Endothelial cell of umbilical vein (primary cell): ENCODE results near the gene SLC4A5. TPM values are rescaled to one million over a fixed set of nuclear protein-coding genes. Genes with fewer than 3 reads are reported as not detected.

ENCODE experiments used
- BruUV-seq: library from RNA; stranded (reverse); fragments of 400-500 nt; replicated peaks from 2 replicates; lab custom pipeline; 2021; lab: Mats Ljungman, UMichigan
- CTCF ChIA-PET: fragments of 300-600, 350-600 bp; sonication (Branson Sonifier 250); formaldehyde crosslinking; loops from one replicate; lab custom pipeline; 2021; ENCODE audit warnings: antibody characterized with exemption, inconsistent platforms; lab: Charles Lee
- POLR2A ChIA-PET: fragments of 300-600, 350-600 bp; sonication (Branson Sonifier 250); formaldehyde crosslinking; loops from one replicate; lab custom pipeline; 2021; ENCODE audit warnings: antibody characterized with exemption, inconsistent platforms; lab: Charles Lee
- DNase-seq: peaks from one replicate; pipeline ENCODE4 v3.0.0-alpha.2; 2011; ENCODE audit warnings: low read depth, low spot score
- FAIRE-seq: peaks from 2 replicates; lab custom pipeline; 2011; peaks lifted over from hg19 to GRCh38; lab: Jason Lieb, UNC
- H2AFZ ChIP-seq: 2 replicates; pipeline ENCODE4 v1.6.0; 2012; ENCODE audit warnings: low read depth, low read length, control low read depth, inconsistent platforms
- H3K27ac ChIP-seq: 2 replicates; pipeline ENCODE4 v1.5.1; 2011; ENCODE audit warnings: low read depth, mild to moderate bottlenecking, control low read depth, low read length, moderate library complexity; ENCODE audit not compliant: insufficient read depth
- H3K27me3 ChIP-seq, 2 experiments: 2 replicates each; pipeline versions ENCODE4 v1.6.0 to v1.6.1; 2011; ENCODE audit warnings: low read length in 2 of 2, mixed read lengths in 1 of 2; ENCODE audit not compliant: control insufficient read depth in 2 of 2, insufficient read depth in 2 of 2
- H3K36me3 ChIP-seq, 2 experiments: 2 replicates in 1 of 2; 3 replicates in 1 of 2; pipeline ENCODE4 v1.5.1; 2011; ENCODE audit warnings: low read length in 2 of 2, mild to moderate bottlenecking in 1 of 2, moderate library complexity in 1 of 2; ENCODE audit not compliant: control insufficient read depth in 2 of 2, insufficient read depth in 2 of 2; ENCODE audit errors: extremely low read depth in 1 of 2
- H3K4me1 ChIP-seq: 3 replicates; pipeline ENCODE4 v1.5.1; 2011; ENCODE audit warnings: mild to moderate bottlenecking, low read length; ENCODE audit not compliant: control insufficient read depth, insufficient read depth; ENCODE audit errors: extremely low read depth
- H3K4me2 ChIP-seq: 2 replicates; pipeline ENCODE4 v1.6.1; 2011; ENCODE audit warnings: low read length, control low read depth, mixed read lengths; ENCODE audit not compliant: insufficient read depth
- H3K4me3 ChIP-seq, 3 experiments: fragments of 200-600 bp in 1 of 3; sonication (generic), shearing (Covaris generic) in 1 of 3; replicated peaks in 1 of 3; 2 replicates each; pipeline ENCODE4 v1.5.1; 2011 to 2016; ENCODE audit warnings: control low read depth in 3 of 3, low read length in 3 of 3, mild to moderate bottlenecking in 2 of 3, inconsistent platforms in 1 of 3, low read depth in 1 of 3, moderate library complexity in 1 of 3; ENCODE audit not compliant: insufficient read depth in 1 of 3
- H3K79me2 ChIP-seq: 2 replicates; pipeline ENCODE4 v1.6.0; 2012; ENCODE audit warnings: low read length, inconsistent platforms; ENCODE audit not compliant: control insufficient read depth, insufficient read depth
- H3K9ac ChIP-seq: replicated peaks from 2 replicates; pipeline ENCODE3; 2011; ENCODE audit warnings: low read length, control low read depth; ENCODE audit not compliant: insufficient read depth; ENCODE audit errors: extremely low read depth
- H3K9me1 ChIP-seq: replicated peaks from 3 replicates; pipeline ENCODE4 v1.6.0; 2011; ENCODE audit warnings: mild to moderate bottlenecking, low read length; ENCODE audit not compliant: control insufficient read depth, insufficient read depth; ENCODE audit errors: extremely low read depth
- H3K9me3 ChIP-seq: replicated peaks from 2 replicates; pipeline ENCODE4 v1.5.1; 2012; ENCODE audit warnings: low read length, inconsistent platforms; ENCODE audit not compliant: control insufficient read depth, insufficient read depth
- H4K20me1 ChIP-seq: replicated peaks from 2 replicates; pipeline ENCODE3; 2011; ENCODE audit warnings: mild to moderate bottlenecking, low read length; ENCODE audit not compliant: control insufficient read depth, insufficient read depth; ENCODE audit errors: extremely low read depth
- EZH2 ChIP-seq: IDR thresholded peaks from 2 replicates; pipeline ENCODE4 v1.6.1; 2012; ENCODE audit warnings: borderline replicate concordance, low read depth, mild to moderate bottlenecking, moderate library complexity, low read length, inconsistent platforms; ENCODE audit not compliant: severe bottlenecking
- FOS ChIP-seq: IDR thresholded peaks from 2 replicates; pipeline ENCODE4 v1.6.1; 2011; ENCODE audit warnings: mild to moderate bottlenecking, low read length, moderate library complexity, borderline replicate concordance; ENCODE audit not compliant: insufficient read depth
- GATA2 ChIP-seq: IDR thresholded peaks from 2 replicates; pipeline ENCODE4 v1.7.0; 2011; ENCODE audit warnings: low read depth, mild to moderate bottlenecking, moderate library complexity, mixed read lengths, low read length; ENCODE audit not compliant: insufficient read length, insufficient read depth
- JUN ChIP-seq: IDR thresholded peaks from 2 replicates; pipeline ENCODE4 v1.6.1; 2011; ENCODE audit warnings: borderline replicate concordance, low read depth; ENCODE audit not compliant: insufficient read length, insufficient read depth
- MYC ChIP-seq: IDR thresholded peaks from one replicate; pipeline ENCODE4 v1.6.1; 2011; ENCODE audit warnings: mild to moderate bottlenecking, low read depth, low read length
- POLR2A ChIP-seq: IDR thresholded peaks from 2 replicates; pipeline ENCODE4 v1.6.1; 2012; ENCODE audit warnings: low read depth, mild to moderate bottlenecking, control low read depth, low read length
- POLR2AphosphoS5 ChIP-seq: IDR thresholded peaks from 2 replicates; pipeline ENCODE4 v1.6.1; 2012; ENCODE audit warnings: low read depth, mild to moderate bottlenecking, control low read depth, low read length, moderate library complexity; ENCODE audit not compliant: insufficient read depth
- dilution Hi-C: fragments of 300-500 bp; cut with MboI; formaldehyde crosslinking; loops from one replicate; pipeline ENCODE4 v1.15.0; 2019; ENCODE audit warnings: low sequenced_read_pairs; ENCODE audit not compliant: extremely low pct_ligation_motif_present
- intact Hi-C: fragments of 100-400 bp; cut with micrococcal nuclease; formaldehyde crosslinking; loops from one replicate; pipeline ENCODE4 v1.10.0; 2022
- polyA plus RNA-seq, 4 experiments: library from polyadenylated mRNA; depleted of rRNA in 3 of 4; stranded (reverse) in 3 of 4; unstranded in 1 of 4; fragments of >200 nt; gene quantifications; 2 replicates each; pipeline versions ENCODE4 v1.2.1 to v1.2.3, GENCODE V29; 2011 to 2012; ENCODE audit warnings: missing spikeins in 1 of 4
- total RNA-seq: library from RNA; stranded (reverse); gene quantifications from 2 replicates; pipeline ENCODE4 v1.2.3, GENCODE V29; 2021
- TF ChIP-seq, protein P1 (sequence below): IDR thresholded peaks from 2 replicates; pipeline ENCODE4 v1.6.1; 2011; ENCODE audit not compliant: insufficient read depth, insufficient read length
- TF ChIP-seq, protein P2 (sequence below), 2 donors: IDR thresholded peaks; 1 replicate in 1 of 2; 2 replicates in 1 of 2; pipeline ENCODE4 v1.5.1; 2011; ENCODE audit warnings: low read length in 2 of 2, mild to moderate bottlenecking in 2 of 2, moderate library complexity in 2 of 2, control low read depth in 1 of 2, inconsistent platforms in 1 of 2, low read depth in 1 of 2; ENCODE audit not compliant: insufficient read depth in 1 of 2; ENCODE audit errors: extremely low read depth in 1 of 2

SLC4A5 gene
- total and polyA plus RNA-seq, 2 donors (not counting 3 experiments of a cell fraction or from before 2014, with no cell fraction given): 0.12 to 0.97 TPM

DNA sequence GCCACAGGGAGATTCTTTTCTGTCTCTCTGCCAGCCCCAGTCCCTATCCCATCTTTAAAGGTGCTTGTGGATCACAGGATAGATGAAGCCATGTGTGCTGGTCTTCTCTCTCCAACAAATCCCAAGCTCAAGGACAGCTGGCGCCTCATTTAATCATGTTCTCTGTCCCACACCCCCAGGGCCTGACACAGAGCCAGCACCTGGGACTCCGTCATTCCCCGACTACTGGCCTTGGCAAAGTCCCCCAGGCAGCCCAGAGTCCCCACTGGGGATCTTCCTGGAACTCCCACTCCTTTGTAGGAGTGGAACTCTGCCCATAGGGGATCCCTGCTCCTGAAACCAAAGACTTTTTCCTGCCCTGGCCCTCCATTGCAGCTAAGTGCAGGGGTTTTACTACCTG is 84.0 kb downstream of the SLC4A5 start:
- Histone ChIP-seq H3K9ac (no peak overlapping the region), H3K4me3 (no peak overlapping the region), H4K20me1 (no peaks in the 10 kb centered on the region), H3K27ac (no peak overlapping the region), H3K4me1 (no peaks in the 10 kb centered on the region), H3K36me3 (no peaks in the 10 kb centered on the region), H3K9me1 (no peaks in the 10 kb centered on the region), H3K9me3 (no peaks in the 10 kb centered on the region), H3K27me3 (peaks cover 0 to under 1% of the 10 kb centered on the region in 2 experiments), H3K4me2 (no peak overlapping the region), H3K79me2 (no peaks in the 10 kb centered on the region), H2AFZ (no peak overlapping the region)
- no peak for TF ChIP-seq JUN
- TF ChIP-seq, protein P1, sequence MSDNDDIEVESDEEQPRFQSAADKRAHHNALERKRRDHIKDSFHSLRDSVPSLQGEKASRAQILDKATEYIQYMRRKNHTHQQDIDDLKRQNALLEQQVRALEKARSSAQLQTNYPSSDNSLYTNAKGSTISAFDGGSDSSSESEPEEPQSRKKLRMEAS: no peak
- no peak for TF ChIP-seq GATA2
- no peak for TF ChIP-seq MYC
- no peak for TF ChIP-seq POLR2AphosphoS5
- TF ChIP-seq POLR2A: no peak
- no peak for TF ChIP-seq FOS
- TF ChIP-seq, protein P2, sequence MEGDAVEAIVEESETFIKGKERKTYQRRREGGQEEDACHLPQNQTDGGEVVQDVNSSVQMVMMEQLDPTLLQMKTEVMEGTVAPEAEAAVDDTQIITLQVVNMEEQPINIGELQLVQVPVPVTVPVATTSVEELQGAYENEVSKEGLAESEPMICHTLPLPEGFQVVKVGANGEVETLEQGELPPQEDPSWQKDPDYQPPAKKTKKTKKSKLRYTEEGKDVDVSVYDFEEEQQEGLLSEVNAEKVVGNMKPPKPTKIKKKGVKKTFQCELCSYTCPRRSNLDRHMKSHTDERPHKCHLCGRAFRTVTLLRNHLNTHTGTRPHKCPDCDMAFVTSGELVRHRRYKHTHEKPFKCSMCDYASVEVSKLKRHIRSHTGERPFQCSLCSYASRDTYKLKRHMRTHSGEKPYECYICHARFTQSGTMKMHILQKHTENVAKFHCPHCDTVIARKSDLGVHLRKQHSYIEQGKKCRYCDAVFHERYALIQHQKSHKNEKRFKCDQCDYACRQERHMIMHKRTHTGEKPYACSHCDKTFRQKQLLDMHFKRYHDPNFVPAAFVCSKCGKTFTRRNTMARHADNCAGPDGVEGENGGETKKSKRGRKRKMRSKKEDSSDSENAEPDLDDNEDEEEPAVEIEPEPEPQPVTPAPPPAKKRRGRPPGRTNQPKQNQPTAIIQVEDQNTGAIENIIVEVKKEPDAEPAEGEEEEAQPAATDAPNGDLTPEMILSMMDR (IDR thresholded peaks at IDR 0.05; ENCODE audit: extremely low read depth in 1 of 2, insufficient read depth in 1 of 2, low read depth in 1 of 2, low read length in 2 of 2): no peak
- TF ChIP-seq EZH2: no peak
- DNase-seq (no peak), FAIRE-seq (no peak)
- POLR2A ChIA-PET: no interaction called here
- no TSS peak for BruUV-seq
- intact Hi-C loops: loop anchor here (10.0 kb wide), 1 partner anchor 434 kb away; the partner anchor contains the start of gene STAMBP
- dilution Hi-C loops: no loop called here
- CTCF ChIA-PET: interaction anchor here (1.3 to 3.1 kb wide), 2 partner anchors 9 to 76 kb away, joined by 4 to 15 read pairs; no protein-coding TSS in a partner anchor
